ENCODE data around the gene SIGLEC9. TPM values are rescaled to one million over a fixed set of nuclear protein-coding genes. Genes with fewer than 3 reads are reported as not detected.

The SIGLEC9 gene
- total and polyA plus RNA-seq, 7 donors, result 0.24 to 2.2 (median 0.73) TPM

- no peaks in the 10 kb centered on the region for H3K4me1 ChIP-seq
Observed at GRCh38 chr19:51125421-51126075, 842 bp downstream of the SIGLEC9 start.

GRCh38 chr19:51127032-51127431 is 2.3 kb downstream of the SIGLEC9 start:
- TF ChIP-seq CTCF (IDR thresholded peaks at IDR 0.05), result no peak
- H3K36me3 ChIP-seq (ENCODE audit: insufficient read depth in 1 of 2, low read depth in 1 of 2), result no peaks in the 10 kb centered on the region
- peaks cover 0 to 6% (median 0%) of the 10 kb centered on the region in 3 donors for H3K27me3 ChIP-seq (ENCODE audit: insufficient read depth in 3 of 3, low read length in 2 of 3)
- H3K4me1 ChIP-seq, result no peaks in the 10 kb centered on the region
- WGBS, 3 donors, result 57 to 60% (median 57%) methylated on average over 6 of the region's 6 CpGs
- no peak overlapping the region for H3K4me3 ChIP-seq
- H3K27ac ChIP-seq, result no peak overlapping the region
- H3K9me3 ChIP-seq, result no peaks in the 10 kb centered on the region
- DNase-seq (no peak), ATAC-seq (no peak)
- intact Hi-C loops (cut with DNase I), result no loop called here

More at GRCh38 chr19:51125421-51126075, 842 bp downstream of the SIGLEC9 start:
- H3K27ac ChIP-seq, result no peak overlapping the region
- H3K9me3 ChIP-seq, result no peaks in the 10 kb centered on the region
- H3K27me3 ChIP-seq (ENCODE audit: insufficient read depth in 3 of 3, low read length in 2 of 3), result peaks cover 0 to 6% (median 0%) of the 10 kb centered on the region in 3 donors
- peak overlapping the region; percentile 22 for H3K4me3 ChIP-seq
- DNase-seq (no peak), ATAC-seq (no peak)
- intact Hi-C loops (cut with DNase I), result no loop called here
- no peaks in the 10 kb centered on the region for H3K36me3 ChIP-seq (ENCODE audit: insufficient read depth in 1 of 2, low read depth in 1 of 2)
- WGBS, 3 donors, result 85 to 89% (median 89%) methylated on average over 16 of the region's 16 CpGs
- no peak for TF ChIP-seq CTCF (IDR thresholded peaks at IDR 0.05)

- Histone ChIP-seq H3K9me3 (no peaks in the 10 kb centered on the region), H3K27me3 (ENCODE audit: insufficient read depth in 3 of 3, low read length in 2 of 3) (peaks cover 0 to 6% (median 0%) of the 10 kb centered on the region in 3 donors), H3K36me3 (ENCODE audit: insufficient read depth in 1 of 2, low read depth in 1 of 2) (no peaks in the 10 kb centered on the region), H3K4me1 (no peaks in the 10 kb centered on the region), H3K4me3 (no peak overlapping the region), H3K27ac (no peak overlapping the region)
- 59 to 63% (median 59%) methylated on average over 4 of the region's 4 CpGs for WGBS, 3 donors
- ATAC-seq (peak in 2 of 4 donors; percentile 17 to 27), DNase-seq (no peak)
- intact Hi-C loops (cut with DNase I), result no loop called here
- no peak for TF ChIP-seq CTCF (IDR thresholded peaks at IDR 0.05)
Observed at GRCh38 chr19:51127755-51128154, 3.0 kb downstream of the SIGLEC9 start.

- DNase-seq, result no peak
- TF ChIP-seq CTCF (IDR thresholded peaks at IDR 0.05), result no peak
- Histone ChIP-seq H3K27ac (no peak overlapping the region), H3K9me3 (no peaks in the 10 kb centered on the region), H3K36me3 (ENCODE audit: insufficient read depth in 1 of 2, low read depth in 1 of 2) (no peaks in the 10 kb centered on the region), H3K4me1 (no peaks in the 10 kb centered on the region), H3K4me3 (no peak overlapping the region), H3K27me3 (ENCODE audit: insufficient read depth in 3 of 3, low read length in 2 of 3) (peaks cover 0 to 6% (median 0%) of the 10 kb centered on the region in 3 donors)
- intact Hi-C loops (cut with DNase I), result no loop called here
- no peak for ATAC-seq
- WGBS, 3 donors, result 86 to 88% (median 87%) methylated on average over 7 of the region's 7 CpGs
Observed at GRCh38 chr19:51128227-51128626, 3.5 kb downstream of the SIGLEC9 start.

- Histone ChIP-seq H3K27ac (no peak overlapping the region), H3K4me3 (no peak overlapping the region), H3K9me3 (no peaks in the 10 kb centered on the region), H3K27me3 (ENCODE audit: insufficient read depth in 3 of 3, low read length in 2 of 3) (peaks cover 0 to 6% (median 0%) of the 10 kb centered on the region in 3 donors), H3K4me1 (no peaks in the 10 kb centered on the region), H3K36me3 (ENCODE audit: insufficient read depth in 1 of 2, low read depth in 1 of 2) (no peaks in the 10 kb centered on the region)
- TF ChIP-seq CTCF (IDR thresholded peaks at IDR 0.05), result no peak
- 84 to 85% (median 84%) methylated on average over 7 to 8 of the region's 8 CpGs for WGBS, 3 donors
- ATAC-seq (no peak), DNase-seq (no peak)
- intact Hi-C loops (cut with DNase I), result no loop called here
Observed at GRCh38 chr19:51129716-51130115, 5.0 kb downstream of the SIGLEC9 start.
